ENCODE measurements around the gene TEPSIN.

Gene TEPSIN

DNA sequence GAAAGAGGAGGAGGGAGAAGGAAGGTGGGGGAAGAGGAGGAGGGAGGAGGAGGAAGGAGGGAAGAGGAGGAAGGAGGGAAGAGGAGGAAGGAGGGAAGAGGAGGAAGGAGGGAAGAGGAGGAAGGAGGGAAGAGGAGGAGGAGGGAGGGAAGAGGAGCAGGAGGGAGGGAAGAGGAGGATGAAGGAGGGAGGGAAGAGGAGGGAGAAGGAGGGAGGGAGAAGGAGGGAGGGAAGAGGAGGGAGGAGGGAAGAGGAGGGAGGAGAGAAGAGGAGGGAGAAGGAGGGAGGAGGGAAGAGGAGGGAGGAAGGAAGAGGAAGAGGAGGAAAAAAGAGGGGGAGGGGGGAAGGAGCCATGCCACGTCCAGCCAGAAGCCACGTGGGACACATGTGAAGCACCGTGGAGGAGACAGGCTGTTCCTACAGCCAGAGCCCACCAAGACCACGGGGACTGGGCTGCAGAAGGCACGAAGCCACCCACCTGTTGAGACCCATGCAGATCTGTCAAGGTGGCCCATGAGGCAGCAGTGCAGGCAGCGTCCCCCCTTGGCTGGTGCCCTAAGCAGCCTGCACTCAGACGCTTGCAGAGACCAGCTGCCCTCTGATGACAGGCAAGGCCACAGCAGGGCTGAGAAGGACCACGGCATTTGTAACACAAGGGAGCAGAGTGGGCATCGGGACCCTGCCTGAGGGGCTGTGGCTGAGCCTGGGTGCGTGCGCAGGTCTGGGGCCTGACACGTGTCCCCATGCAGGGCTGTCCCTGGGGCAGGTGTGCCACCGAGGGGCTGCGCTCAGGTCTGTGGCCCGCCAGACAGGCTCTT is 10.6 kb upstream of the TEPSIN start:
- DNase-seq: no peak

DNA sequence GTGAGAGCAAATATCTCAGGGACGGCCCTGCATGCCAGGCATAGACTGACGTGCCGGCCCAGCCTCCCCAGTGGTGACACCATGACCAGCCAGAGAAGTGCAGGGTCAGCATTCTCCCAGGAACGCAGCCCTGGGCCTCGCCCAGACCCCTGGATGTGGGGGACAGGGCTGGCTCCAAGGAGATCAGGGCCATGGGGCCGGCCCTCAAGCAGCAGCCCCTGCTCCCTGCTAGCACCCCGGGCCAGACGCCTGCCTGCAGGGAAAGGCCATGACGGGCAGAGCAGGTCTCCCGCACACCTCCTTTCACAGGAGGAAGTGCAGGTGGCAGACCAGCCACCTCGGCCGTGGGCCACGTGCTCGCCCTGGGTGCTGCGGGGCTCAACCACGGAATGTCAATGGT is 9.8 kb upstream of the TEPSIN start:
- no peak for DNase-seq

DNA sequence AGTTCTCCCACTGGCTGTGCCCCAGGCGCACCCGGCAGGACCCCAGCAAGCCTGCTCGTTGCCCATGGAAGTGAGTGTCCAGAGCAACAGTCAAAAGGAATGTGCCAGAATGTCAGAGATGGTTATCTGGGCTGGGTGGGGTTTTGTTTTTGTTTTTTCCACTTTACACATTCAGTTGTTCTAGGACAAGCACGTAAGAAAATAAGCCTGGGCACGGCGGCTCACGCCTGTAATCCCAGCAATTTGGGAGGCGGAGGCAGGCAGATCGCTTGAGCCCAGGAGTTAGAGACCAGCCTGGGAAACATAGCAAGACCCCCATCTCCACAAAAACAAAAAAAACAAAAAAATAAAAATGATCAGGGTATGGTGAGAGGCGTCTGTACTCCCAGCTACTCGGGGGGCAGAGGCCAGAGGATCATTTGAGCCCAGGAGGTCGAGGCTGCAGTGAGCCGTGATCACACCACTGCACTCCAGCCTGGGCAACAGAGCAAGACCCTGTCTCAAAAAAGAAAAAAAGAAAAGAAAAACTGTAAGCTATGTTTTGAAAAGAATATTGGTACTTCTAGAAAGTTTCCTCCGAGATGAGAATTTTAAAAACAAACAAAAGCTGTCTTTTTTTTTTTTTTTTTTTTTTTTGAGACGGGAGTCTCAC is 8.6 kb upstream of the TEPSIN start:
- DNase-seq: no peak

DNA sequence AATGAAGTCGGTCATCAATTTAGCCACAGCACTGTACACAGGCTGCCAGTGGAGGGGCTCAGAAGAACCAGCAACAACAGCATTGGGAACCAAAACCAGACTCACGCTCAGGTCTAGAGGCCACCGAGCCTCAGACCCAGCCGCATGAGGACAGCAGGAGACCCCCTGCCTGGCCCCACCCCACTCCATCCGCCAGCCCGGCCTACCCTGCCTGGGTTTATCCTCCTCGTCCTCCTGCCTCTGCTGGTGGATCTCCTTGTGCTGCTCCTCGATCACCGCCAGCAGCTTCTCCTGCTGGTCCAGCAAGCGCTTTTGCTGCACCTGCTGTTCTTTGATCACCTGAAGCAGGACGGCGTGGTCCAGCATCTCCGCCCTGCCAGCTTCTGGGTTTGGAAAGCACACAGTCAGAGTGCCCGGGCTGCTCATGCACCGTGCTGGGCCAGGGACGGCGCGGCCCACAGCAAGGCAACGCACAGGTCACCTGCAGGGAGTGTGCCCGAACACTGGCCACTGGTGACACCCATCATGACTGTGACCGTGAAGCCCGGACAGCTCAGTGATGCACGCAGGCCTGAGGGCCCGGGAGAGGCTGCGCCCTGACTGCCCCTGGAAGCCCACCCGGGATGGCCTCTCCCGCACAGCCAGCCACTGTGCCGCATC is 8.0 kb upstream of the TEPSIN start:
- DNase-seq: no peak

DNA sequence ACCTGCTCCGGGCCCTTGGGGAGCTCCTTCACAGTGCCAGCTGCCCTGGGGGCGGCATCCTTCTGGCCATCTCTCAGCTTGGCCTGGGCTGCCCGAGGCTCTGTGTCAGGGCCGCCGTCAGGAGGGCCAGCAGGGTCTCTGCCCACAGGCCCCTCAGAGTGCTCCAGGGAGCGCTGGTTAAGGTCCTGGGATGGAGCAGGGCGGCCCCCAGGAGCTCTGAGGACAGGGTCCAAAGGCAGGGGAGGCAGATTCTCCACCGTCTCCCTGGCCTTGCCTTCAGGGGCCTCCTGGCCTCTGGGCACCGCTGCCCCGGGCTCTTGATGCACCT is 7.5 kb upstream of the TEPSIN start:
- DNase-seq: no peak

DNA sequence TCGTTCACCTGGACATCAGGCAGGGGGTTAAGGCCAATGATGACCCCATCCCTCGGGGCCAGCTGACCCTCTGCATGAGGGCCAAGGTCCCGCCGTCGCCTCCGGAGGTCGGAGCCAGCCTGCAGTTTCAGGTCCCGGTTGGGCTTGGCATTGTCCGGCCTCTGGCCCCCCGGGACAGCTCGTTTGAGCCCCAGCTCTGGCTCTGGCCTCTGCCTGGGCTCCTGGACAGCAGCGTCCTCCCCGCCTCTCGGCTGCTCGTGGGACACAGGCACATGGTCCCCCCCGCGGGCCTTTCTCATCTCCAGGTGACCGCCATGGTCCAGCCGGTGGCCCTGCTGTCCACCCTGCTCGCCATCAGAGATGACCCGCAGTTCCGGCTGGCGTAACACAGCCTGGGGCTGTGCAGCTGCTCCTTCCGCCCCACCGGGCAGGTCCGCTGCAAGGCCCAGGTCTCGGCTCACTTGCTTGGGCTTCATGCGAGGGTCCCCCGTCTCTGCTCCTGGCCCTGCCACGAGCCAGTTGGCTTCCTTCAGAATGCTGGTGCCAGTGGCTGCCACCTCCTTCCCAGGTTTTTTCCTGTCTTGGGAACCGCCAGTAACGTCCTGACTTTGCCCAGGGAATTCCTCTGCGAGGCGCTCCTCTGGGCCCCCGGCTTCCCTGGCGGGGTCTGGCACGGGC is 6.9 kb upstream of the TEPSIN start:
- DNase-seq: no peak

DNA sequence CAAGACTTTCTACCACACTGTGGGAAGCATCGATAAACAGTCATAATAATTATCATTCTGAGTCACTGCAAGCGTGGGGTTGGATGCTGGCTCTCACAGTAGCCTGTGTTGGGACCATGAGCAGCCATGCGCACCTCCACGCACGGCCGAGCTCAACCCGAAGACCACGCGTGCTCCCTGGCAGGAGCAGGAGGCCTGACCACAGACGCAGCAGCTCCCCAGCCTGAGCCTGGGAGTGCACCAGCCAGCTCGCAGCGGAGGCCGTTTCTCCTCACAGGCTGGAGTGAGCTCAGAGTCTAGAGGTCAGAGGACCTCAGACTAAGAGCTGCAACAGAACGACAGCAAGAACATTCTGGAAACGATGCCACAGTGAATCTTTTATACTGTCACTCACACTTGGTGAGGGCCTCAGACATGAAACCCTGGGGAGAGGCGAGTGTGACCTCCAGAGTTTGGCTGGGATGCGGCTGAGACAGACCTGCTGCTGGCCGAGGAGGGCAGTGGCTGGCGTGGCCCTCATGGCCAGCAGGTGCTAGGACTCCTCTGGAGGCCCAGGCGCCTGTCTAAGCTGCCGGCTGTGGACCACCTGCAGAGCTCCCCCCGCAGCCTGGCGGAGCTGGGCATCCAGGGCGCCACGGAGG is 6.3 kb upstream of the TEPSIN start:
- no peak for DNase-seq

DNA sequence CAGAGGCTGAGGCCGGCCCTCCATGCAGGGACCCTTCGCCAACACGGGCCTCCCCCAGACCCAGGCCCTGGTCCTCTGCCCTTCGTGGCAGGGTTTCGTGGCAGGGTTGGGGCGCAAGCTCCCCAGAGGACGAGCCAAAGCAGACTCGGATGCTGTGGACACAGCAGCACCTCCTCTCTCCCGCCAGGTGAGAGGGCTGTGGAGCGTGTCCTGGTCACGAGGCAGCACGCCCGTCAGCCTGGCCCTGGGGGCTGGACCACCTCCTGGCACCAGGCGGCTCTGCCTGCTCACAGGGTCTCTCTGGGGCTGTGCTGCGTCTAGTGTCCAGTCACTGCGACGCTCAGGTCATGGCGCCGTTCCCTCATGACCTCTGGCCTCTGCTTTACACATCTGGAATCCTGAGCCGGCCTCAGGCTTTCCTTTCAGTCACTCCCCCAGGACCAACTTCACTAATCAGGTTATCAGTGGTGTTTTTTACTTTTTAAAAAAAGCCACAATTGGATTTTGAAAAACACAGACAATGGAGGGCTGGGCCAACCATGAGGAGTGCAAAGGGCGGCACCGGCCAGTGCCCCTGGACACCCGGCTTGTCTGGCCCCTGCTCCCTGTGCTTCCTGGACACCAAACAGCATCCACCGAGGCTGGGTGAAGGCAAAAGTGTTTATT is 5.6 kb upstream of the TEPSIN start:
- no peak for DNase-seq

DNA sequence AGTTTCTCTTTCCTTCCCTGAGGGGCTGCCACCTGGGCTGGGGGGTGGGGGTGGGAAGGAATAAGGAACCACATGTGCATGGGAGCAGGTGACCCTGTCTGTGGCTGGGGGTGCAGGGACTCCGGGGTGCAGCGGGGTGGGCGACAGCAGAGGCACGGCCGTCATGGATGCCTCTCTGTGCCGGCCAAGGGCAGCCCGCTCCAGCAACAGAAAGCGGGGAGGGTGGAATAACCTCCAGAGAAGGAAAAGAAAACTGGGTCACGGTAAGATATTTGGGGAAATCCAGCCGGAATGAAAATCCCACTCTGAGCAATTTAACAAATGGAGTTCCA is 4.4 kb upstream of the TEPSIN start:
- DNase-seq: no peak

DNA sequence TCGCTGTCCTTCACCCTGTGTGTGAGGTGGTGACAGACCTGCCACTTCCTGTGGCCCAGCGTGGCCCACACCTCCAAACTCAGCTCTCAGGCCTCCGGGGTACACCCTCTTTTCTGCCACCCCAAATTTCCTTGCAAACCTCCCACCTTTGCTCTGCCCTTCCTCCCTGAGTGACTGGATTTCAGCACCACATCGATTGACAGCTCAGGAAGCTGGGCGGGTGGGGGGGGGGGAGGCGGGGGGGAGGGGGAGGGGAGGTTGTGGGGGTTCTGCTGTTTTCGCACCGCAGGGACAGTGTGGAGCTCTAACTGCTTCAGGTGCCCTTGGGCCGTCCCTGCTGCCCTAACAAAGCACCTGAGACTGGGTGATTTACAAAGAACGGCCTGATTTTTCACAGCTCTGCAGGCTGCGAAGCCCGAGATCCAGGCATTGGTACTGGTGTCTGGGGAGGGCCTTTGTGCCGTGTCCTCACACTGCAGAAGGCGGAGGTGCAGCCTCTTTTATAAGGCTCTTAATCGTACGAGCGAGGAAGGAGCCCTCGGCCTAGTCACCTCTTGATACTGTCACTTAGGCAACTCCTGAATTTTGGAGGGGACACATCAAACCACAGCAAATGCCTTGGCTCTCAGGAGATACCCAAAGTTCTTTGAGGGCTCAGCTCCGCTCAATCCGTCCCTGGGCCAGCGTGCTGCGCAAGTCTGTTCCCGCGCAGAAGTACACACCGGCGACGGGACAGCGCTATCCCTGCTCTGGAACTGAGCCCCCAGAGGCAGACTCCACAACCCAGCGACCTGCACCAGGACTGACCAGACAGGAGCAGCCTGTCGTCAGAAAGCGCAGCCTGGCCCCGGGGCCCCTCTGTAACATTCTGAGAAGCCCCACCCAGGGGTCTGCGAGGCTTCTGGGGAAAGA is 3.8 kb upstream of the TEPSIN start:
- no peak for DNase-seq

DNA sequence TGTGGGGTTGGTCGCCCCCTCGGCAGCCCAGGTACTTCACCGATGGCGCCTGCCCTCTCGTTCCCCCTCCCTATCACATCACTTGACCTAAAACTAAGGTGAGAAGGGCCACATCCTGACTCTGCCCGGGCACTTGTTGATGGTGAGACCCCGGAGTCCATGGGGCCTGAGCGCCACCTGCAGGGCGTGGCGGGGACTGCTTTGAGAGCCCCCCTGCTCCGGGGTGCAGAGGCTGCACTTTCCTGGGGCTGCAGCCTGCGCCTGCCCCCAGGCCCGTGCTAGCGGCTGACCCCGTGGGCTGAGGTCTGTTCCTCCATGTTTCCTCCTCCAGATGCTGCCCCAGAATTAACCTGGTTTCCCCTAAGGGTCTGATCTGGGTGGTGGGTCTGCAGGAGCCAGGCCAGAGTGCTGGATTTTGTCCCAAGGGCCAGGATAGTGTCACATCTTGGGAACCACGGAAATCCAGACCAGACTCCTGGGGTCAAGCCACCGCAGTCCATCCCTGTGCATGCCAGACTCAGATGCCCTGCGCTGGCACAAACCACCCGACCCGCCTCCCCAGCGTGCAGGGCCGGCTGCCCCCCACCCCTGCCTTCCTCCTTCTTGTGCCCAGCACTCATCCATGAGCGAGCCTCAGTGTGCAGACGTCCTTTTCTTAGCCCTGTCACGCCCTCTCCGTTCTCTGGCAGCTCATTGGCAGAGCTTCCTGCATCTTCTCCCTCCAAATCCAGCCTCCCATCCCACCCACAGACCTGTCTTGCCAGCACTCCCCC is 3.0 kb upstream of the TEPSIN start:
- DNase-seq: peak; percentile 41 to 56

DNA sequence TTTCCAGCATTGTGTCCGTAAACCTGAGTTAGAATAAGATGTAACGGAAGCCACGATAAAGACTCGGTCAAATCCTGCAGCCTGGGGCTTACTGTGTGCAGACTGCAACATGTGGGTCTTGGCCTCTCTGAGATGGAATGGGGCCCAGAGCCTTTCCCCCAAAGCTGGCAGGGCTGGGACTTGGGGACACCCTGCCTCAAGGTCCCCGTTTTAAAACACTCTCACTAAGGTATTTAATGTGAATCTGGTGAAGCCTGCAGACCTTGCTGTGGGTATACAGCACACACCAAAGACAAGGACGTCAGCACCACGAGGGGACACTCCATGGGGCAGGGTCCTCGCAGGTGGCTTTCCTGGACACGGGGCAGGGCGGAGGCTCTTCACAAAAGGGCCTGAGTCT is 2.3 kb upstream of the TEPSIN start:
- no peak for DNase-seq

DNA sequence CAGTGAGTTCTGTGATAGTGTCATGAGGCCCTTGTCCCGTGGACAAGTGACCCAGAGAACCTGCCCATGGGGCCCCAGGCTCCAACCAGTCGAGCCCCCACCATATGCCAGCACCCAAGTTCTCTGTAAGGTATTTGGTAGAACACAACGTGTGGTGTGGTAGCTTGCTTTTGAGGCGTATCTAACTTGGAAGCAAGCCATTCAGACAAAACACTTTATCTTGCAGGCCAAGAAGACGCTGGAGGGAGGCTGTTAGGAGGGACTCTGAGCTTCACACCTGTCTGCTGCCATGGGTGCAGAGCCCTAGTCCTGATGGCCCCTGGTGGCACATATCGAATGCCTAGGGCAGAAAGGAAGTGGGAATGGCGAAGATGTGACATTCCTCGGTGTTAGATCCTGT is 1.9 kb upstream of the TEPSIN start:
- no peak for DNase-seq

DNA sequence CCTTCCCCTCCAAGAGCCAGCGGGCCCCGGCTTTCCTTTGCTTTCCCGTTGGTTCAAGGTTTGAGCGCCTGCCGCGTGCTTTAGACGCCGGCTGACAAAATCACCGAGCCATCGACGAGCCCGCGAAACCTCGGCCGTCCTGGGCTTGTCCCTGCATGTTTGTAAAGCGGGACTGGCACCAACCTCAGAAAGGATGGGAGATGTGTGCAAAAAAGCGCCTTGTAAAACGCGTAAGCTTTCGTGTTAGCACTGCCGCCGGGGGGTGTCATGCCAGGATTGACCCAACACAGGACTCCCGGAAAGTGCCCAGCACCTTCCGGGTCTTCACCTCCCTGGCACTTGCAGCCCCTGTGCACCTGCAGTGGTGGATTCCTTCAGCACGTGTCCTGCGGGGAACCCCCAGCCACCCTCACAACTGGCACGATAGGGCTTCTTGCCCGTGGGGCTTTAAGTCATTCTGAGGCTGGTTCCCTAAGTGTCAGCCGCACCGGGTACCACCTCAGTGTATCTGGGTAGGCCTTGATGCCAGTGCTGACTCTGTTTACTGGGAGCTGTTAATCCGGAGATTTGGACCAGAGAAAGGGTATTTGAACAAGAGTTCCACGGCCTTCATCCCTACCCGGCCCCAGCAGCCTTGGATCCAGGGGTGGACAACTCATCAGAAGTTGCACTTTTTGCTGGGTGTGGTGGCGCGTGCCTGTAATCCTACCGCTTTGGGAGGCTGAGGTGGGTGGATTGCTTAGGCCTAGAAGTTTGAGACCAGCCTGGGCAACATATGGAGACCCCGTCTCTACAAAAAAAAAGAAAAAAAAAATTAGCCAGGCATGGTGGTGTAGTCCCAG is 1.1 kb upstream of the TEPSIN start:
- DNase-seq: no peak

DNA sequence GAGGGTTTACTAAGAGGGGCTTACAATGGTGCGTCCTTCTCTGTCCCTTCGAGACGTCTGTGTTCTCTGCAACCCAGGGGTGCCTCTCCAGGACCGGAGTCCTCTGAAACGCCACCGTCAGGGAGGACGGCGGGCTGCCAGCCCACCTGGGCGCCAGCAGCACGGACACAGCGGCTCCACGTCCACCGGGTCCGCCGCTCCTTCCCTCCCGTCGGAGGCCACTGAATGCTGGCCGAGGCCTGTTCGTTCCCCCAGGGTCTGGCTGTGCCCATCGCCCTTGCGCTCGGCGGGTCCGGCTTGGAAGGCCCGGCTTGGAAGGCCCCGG is 403 bp downstream of the TEPSIN start:
- no peak for DNase-seq

DNA sequence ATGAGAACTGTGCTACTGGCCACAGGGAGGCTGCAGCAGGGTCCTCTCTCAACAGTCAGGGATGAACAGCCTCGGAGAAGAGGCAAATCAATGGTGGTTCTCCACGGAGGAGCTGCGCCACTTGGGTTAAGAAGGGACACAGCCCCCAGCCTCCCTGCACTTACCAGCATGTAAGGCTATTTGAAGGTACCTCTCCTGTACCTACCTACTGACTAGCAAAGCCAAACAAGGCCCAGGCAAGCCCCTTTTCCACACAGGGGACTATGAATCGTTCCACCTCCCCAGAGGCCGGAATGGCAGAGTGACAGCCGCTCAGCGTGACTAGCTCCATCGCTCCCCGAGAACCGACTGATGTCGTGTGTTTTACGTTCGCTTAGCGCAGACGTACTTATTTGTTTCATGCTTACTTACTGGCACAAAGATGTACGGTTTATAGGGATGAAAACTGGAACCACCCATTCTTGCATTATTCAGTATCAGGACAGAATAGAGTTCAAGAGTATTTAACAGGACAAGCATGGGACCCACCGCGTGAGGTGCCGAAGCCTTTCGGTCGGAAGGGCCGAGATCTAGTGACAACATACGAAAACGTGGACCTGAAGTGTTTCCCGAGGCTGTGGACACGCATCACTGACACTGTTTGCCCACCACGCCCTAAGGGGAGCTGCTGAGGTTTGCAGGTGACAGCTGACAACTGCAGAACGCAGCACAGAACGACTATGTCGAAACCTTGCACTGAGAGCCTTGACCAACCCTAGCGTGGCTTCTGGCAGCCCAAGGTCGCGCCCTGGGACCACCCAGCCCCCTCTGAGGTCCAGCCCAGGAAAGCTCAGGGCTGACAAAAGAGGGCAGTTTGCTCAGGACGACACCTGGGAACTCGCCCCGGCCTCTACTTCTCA is 1.0 kb downstream of the TEPSIN start:
- no peak for DNase-seq

DNA sequence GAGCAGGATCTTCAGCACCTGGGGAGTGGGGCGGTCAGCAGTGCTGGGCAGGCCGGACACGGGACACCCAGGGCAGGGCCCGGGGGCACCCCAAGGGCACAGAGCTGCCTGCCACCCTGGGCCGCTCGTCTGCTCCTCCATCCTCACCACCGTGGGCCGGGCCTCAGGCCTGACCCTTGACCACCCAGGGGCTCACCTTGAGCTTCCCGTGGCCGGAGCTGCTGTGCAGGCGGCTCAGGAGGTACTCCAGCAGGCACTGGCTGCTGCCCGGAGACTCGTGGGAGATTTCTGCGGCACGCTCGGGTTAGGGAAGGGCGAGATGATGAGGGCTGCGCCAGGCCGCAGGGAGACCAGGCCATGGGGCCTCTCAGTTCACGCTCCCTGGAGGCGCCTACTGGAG is 2.1 kb downstream of the TEPSIN start:
- DNase-seq: no peak

DNA sequence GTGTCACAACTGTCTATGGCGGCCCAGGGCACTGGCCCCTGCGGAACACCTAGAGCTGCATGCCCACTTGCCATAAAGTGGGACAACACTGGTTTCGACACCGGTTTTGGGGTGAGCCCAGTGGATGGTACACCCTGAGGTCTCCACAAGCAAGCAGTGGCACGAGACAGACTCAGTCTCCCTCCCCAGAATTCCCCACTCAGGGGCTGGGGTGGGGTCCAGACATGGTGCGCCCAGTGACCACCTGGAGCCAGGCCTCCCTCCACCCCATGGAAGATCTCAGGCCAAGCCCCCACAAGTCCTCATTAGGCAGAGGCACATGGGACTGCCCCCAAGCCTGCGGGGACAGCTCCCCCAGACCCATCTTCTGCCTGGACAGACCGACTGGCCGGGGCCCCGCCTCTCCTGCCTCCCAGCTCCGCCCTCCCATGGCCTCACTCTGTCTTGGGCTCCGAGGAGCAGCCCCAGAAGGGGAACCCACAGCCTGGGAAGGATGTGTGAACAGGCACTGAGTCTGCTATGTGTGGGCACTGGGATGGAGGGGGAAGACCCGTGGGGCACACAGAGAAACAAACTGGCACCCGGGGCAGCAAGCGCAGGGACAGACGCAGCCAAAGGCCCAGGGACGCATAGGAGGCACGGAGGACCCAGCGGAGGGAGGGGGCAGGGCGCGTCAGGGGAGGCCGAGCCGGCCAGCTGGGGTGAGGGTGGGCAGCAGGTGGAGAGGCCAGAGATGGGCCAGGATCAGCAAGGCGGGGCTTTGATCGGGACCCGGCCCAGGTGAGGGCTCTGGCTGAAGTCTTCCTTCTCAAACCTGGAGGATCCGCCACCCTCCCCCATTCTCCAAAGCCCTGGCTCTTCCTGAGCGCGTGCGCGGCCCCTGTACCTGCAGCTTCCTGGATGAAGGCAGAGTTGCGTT is 2.8 kb downstream of the TEPSIN start:
- DNase-seq: no peak
